ENCODE data around the gene TEPSIN.

The TEPSIN gene

DNA sequence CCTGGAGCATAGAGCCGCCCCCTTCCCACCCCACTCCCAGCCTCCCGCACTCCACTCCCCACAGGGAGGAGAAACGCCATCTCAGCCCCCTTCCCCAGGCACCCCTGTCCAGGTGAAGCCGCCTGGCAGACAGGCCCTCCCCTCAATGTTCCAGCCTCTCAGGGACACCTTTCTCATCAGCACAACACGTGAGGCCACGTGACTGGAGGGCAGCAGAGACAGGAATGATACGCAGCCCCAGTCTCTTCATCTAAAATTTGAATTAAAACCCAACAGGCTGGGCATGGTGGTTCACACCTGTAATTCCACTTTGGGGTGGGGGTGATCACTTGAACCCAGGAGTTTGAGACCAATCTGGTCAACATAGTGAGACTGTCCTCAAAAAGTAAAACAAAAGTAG lies 52.7 kb downstream of the TEPSIN start:
- Histone ChIP-seq H3K4ac (ENCODE audit: low read depth in 1 of 2, low read length in 2 of 2) (no peak overlapping the region), H2AFZ (ENCODE audit: low read depth, low read length) (no peak overlapping the region), H3K36me3 (ENCODE audit: control insufficient read depth in 1 of 2, insufficient read depth in 2 of 2, low read depth in 1 of 2, low read length in 2 of 2) (peaks cover 0 to 30% of the 10 kb centered on the region in 2 experiments)

DNA sequence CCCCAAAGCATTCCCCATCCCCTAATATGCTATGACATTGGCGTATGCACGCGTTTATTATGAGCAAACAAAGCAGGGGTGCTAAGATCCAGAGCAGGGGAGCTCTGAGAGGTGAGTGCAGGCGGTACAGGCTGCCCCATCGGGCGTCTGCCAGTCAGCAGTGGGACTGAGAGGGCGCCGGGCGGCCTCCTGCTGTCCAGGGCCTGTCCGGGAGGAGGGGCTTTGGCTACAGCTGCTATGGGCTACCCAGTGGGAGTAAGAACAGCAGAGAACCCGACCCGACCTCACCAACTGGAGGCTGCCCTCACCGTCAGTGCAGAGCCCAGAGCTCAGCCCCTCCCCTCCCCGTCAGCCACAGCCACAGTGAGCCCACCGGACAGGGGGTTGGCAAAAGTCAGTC lies 54.3 kb downstream of the TEPSIN start:
- H3K27ac ChIP-seq (ENCODE audit: low read length, poor library complexity, severe bottlenecking), result no peak overlapping the region
- peaks cover 0 to 13% of the 10 kb centered on the region in 2 experiments for H3K36me3 ChIP-seq (ENCODE audit: control insufficient read depth in 1 of 2, insufficient read depth in 2 of 2, low read depth in 1 of 2, low read length in 2 of 2)
- H3K27me3 ChIP-seq (ENCODE audit: control insufficient read depth in 1 of 2, insufficient read depth in 1 of 2, low read length in 2 of 2), result peaks cover 24 to 42% of the 10 kb centered on the region in 2 experiments
- no peak overlapping the region for H2BK5ac ChIP-seq (ENCODE audit: low read depth, low read length, poor library complexity, severe bottlenecking)
- no peaks in the 10 kb centered on the region for H3K9me3 ChIP-seq (ENCODE audit: control insufficient read depth, low read length)
- H3K23ac ChIP-seq (ENCODE audit: low read length in 2 of 2), result no peak overlapping the region
- H3K4me3 ChIP-seq (ENCODE audit: insufficient read depth in 1 of 2, low read depth in 1 of 2, low read length in 2 of 2), result no peak overlapping the region
- no peak overlapping the region for H3K18ac ChIP-seq (ENCODE audit: low read depth in 1 of 2, low read length in 2 of 2)
- peaks cover 10% of the 10 kb centered on the region for H3K4me1 ChIP-seq (ENCODE audit: control insufficient read depth, insufficient read depth, low read depth, low read length)
- 68% methylated on average over 12 of the region's 15 CpGs for WGBS
- no peak overlapping the region for H2AFZ ChIP-seq (ENCODE audit: low read depth, low read length)
- no peak for DNase-seq
- no peak overlapping the region for H2BK120ac ChIP-seq (ENCODE audit: low read depth, low read length)
- H4K8ac ChIP-seq (ENCODE audit: low read length), result no peak overlapping the region
- H3K4me2 ChIP-seq (ENCODE audit: low read length, poor library complexity, severe bottlenecking), result no peak overlapping the region
- no peak overlapping the region for H2BK12ac ChIP-seq (ENCODE audit: low read length in 2 of 2)
- no peak overlapping the region for H2BK15ac ChIP-seq (ENCODE audit: low read depth, poor library complexity, severe bottlenecking)
- H3K14ac ChIP-seq (ENCODE audit: low read length in 2 of 2), result no peak overlapping the region
- H3K9ac ChIP-seq (ENCODE audit: low read length), result no peak overlapping the region
- no peaks in the 10 kb centered on the region for H3K79me1 ChIP-seq (replicated peaks; ENCODE audit: low read length, poor library complexity, severe bottlenecking)
- no peak overlapping the region for H4K91ac ChIP-seq (ENCODE audit: low read length)
- H3K4ac ChIP-seq (ENCODE audit: low read depth in 1 of 2, low read length in 2 of 2), result no peak overlapping the region
- no peak overlapping the region for H2AK5ac ChIP-seq (ENCODE audit: low read length, severe bottlenecking)

More for the DNA sequence above, 52.7 kb downstream of the TEPSIN start:
- no peak for DNase-seq
- no peak overlapping the region for H2BK15ac ChIP-seq (ENCODE audit: low read depth, poor library complexity, severe bottlenecking)
- H2BK120ac ChIP-seq (ENCODE audit: low read depth, low read length), result no peak overlapping the region
- peaks cover 23 to 33% of the 10 kb centered on the region in 2 experiments for H3K27me3 ChIP-seq (ENCODE audit: control insufficient read depth in 1 of 2, insufficient read depth in 1 of 2, low read length in 2 of 2)
- H3K27ac ChIP-seq (ENCODE audit: low read length, poor library complexity, severe bottlenecking), result no peak overlapping the region
- H3K18ac ChIP-seq (ENCODE audit: low read depth in 1 of 2, low read length in 2 of 2), result no peak overlapping the region
- H3K79me1 ChIP-seq (replicated peaks; ENCODE audit: low read length, poor library complexity, severe bottlenecking), result no peaks in the 10 kb centered on the region
- H4K8ac ChIP-seq (ENCODE audit: low read length), result no peak overlapping the region
- no peak overlapping the region for H3K23ac ChIP-seq (ENCODE audit: low read length in 2 of 2)
- H3K4me2 ChIP-seq (ENCODE audit: low read length, poor library complexity, severe bottlenecking), result no peak overlapping the region
- H2BK12ac ChIP-seq (ENCODE audit: low read length in 2 of 2), result no peak overlapping the region
- H3K14ac ChIP-seq (ENCODE audit: low read length in 2 of 2), result no peak overlapping the region
- no peaks in the 10 kb centered on the region for H3K9me3 ChIP-seq (ENCODE audit: control insufficient read depth, low read length)
- H4K91ac ChIP-seq (ENCODE audit: low read length), result no peak overlapping the region
- no peak overlapping the region for H2AK5ac ChIP-seq (ENCODE audit: low read length, severe bottlenecking)
- no peak overlapping the region for H2BK5ac ChIP-seq (ENCODE audit: low read depth, low read length, poor library complexity, severe bottlenecking)
- H3K4me1 ChIP-seq (ENCODE audit: control insufficient read depth, insufficient read depth, low read depth, low read length), result peaks cover 12% of the 10 kb centered on the region
- no peak overlapping the region for H3K4me3 ChIP-seq (ENCODE audit: insufficient read depth in 1 of 2, low read depth in 1 of 2, low read length in 2 of 2)
- WGBS, result 78% methylated on average over 6 of the region's 7 CpGs
- H3K9ac ChIP-seq (ENCODE audit: low read length), result no peak overlapping the region

DNA sequence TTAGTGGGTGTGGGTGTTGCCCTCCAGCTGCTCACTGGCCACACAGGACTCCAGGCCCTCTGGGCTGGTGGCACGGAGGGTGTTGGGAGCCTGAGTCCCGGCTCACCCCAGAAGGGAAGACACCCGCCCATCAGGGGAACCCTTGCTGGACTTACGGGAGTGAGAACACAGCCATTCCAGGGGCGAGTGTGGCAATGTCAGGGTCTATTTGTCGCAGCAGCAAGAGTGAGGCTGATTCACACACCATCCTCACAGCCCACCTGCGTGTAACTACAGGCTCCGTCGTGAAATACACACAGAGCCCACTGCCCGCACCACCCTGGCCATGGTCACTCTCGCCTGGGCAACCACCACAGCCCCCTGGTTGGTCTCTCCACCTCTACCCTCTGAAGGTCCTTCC lies 55.0 kb downstream of the TEPSIN start:
- H3K4me3 ChIP-seq (ENCODE audit: insufficient read depth in 1 of 2, low read depth in 1 of 2, low read length in 2 of 2), result no peak overlapping the region
- H2AFZ ChIP-seq (ENCODE audit: low read depth, low read length), result no peak overlapping the region
- H3K27ac ChIP-seq (ENCODE audit: low read length, poor library complexity, severe bottlenecking), result no peak overlapping the region
- WGBS, result 94% methylated on average over 11 of the region's 11 CpGs
- no peak overlapping the region for H2BK120ac ChIP-seq (ENCODE audit: low read depth, low read length)
- H3K18ac ChIP-seq (ENCODE audit: low read depth in 1 of 2, low read length in 2 of 2), result no peak overlapping the region
- DNase-seq, result no peak
- no peak overlapping the region for H4K8ac ChIP-seq (ENCODE audit: low read length)
- no peak overlapping the region for H2BK5ac ChIP-seq (ENCODE audit: low read depth, low read length, poor library complexity, severe bottlenecking)
- no peak overlapping the region for H4K91ac ChIP-seq (ENCODE audit: low read length)
- H3K4ac ChIP-seq (ENCODE audit: low read depth in 1 of 2, low read length in 2 of 2), result no peak overlapping the region
- H2BK15ac ChIP-seq (ENCODE audit: low read depth, poor library complexity, severe bottlenecking), result no peak overlapping the region
- H2BK12ac ChIP-seq (ENCODE audit: low read length in 2 of 2), result no peak overlapping the region
- no peak overlapping the region for H3K9ac ChIP-seq (ENCODE audit: low read length)
- H3K36me3 ChIP-seq (ENCODE audit: control insufficient read depth in 1 of 2, insufficient read depth in 2 of 2, low read depth in 1 of 2, low read length in 2 of 2), result peaks cover 0 to 6% of the 10 kb centered on the region in 2 experiments
- peaks cover 27 to 43% of the 10 kb centered on the region in 2 experiments for H3K27me3 ChIP-seq (ENCODE audit: control insufficient read depth in 1 of 2, insufficient read depth in 1 of 2, low read length in 2 of 2)
- peaks cover 10% of the 10 kb centered on the region for H3K4me1 ChIP-seq (ENCODE audit: control insufficient read depth, insufficient read depth, low read depth, low read length)
- H3K23ac ChIP-seq (ENCODE audit: low read length in 2 of 2), result no peak overlapping the region
- H3K14ac ChIP-seq (ENCODE audit: low read length in 2 of 2), result no peak overlapping the region
- no peaks in the 10 kb centered on the region for H3K9me3 ChIP-seq (ENCODE audit: control insufficient read depth, low read length)
- no peak overlapping the region for H3K4me2 ChIP-seq (ENCODE audit: low read length, poor library complexity, severe bottlenecking)
- no peaks in the 10 kb centered on the region for H3K79me1 ChIP-seq (replicated peaks; ENCODE audit: low read length, poor library complexity, severe bottlenecking)
- no peak overlapping the region for H2AK5ac ChIP-seq (ENCODE audit: low read length, severe bottlenecking)

DNA sequence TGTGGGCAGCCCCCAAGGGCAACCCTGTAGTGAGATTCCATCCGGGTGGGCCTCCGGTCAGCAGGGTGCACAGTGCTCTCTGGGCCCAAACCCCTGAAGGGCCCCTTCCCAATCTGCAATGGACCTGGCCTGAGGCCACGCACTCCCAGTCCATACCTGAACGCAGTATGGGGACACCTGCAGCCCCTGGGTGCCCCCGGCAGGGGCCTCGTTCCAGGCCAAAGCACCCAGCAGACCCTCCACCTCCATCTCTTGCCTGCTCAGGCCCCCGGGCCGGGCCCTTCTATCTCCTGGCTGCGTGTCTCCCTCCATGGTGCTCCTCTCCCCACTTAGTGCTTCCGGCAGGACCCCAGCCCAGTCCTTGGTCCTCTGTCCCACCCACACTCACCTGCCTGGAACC lies 55.5 kb downstream of the TEPSIN start:
- no peak overlapping the region for H4K8ac ChIP-seq (ENCODE audit: low read length)
- no peak overlapping the region for H2BK15ac ChIP-seq (ENCODE audit: low read depth, poor library complexity, severe bottlenecking)
- no peak overlapping the region for H3K4me3 ChIP-seq (ENCODE audit: insufficient read depth in 1 of 2, low read depth in 1 of 2, low read length in 2 of 2)
- H2AK5ac ChIP-seq (ENCODE audit: low read length, severe bottlenecking), result no peak overlapping the region
- H3K9ac ChIP-seq (ENCODE audit: low read length), result no peak overlapping the region
- no peak overlapping the region for H3K4ac ChIP-seq (ENCODE audit: low read depth in 1 of 2, low read length in 2 of 2)
- peaks cover 27 to 43% of the 10 kb centered on the region in 2 experiments for H3K27me3 ChIP-seq (ENCODE audit: control insufficient read depth in 1 of 2, insufficient read depth in 1 of 2, low read length in 2 of 2)
- no peaks in the 10 kb centered on the region for H3K9me3 ChIP-seq (ENCODE audit: control insufficient read depth, low read length)
- WGBS, result 88% methylated on average over 10 of the region's 10 CpGs
- DNase-seq, result no peak
- H2BK120ac ChIP-seq (ENCODE audit: low read depth, low read length), result no peak overlapping the region
- no peak overlapping the region for H3K18ac ChIP-seq (ENCODE audit: low read depth in 1 of 2, low read length in 2 of 2)
- no peak overlapping the region for H3K4me2 ChIP-seq (ENCODE audit: low read length, poor library complexity, severe bottlenecking)
- no peak overlapping the region for H2BK5ac ChIP-seq (ENCODE audit: low read depth, low read length, poor library complexity, severe bottlenecking)
- H2BK12ac ChIP-seq (ENCODE audit: low read length in 2 of 2), result no peak overlapping the region
- no peak overlapping the region for H3K14ac ChIP-seq (ENCODE audit: low read length in 2 of 2)
- peaks cover 10% of the 10 kb centered on the region for H3K4me1 ChIP-seq (ENCODE audit: control insufficient read depth, insufficient read depth, low read depth, low read length)
- no peak overlapping the region for H3K27ac ChIP-seq (ENCODE audit: low read length, poor library complexity, severe bottlenecking)
- no peak overlapping the region for H3K23ac ChIP-seq (ENCODE audit: low read length in 2 of 2)
- H3K36me3 ChIP-seq (ENCODE audit: control insufficient read depth in 1 of 2, insufficient read depth in 2 of 2, low read depth in 1 of 2, low read length in 2 of 2), result peaks cover 0 to 1% of the 10 kb centered on the region in 2 experiments
- H2AFZ ChIP-seq (ENCODE audit: low read depth, low read length), result no peak overlapping the region
- H3K79me1 ChIP-seq (replicated peaks; ENCODE audit: low read length, poor library complexity, severe bottlenecking), result no peaks in the 10 kb centered on the region
- H4K91ac ChIP-seq (ENCODE audit: low read length), result no peak overlapping the region

Data from mesenchymal stem cell (in vitro differentiated cells and primary cell).